ENCODE data around the gene FAM117A.

GRCh38 chr17:49731435-49731831 is 32.5 kb downstream of the FAM117A start:
- TF ChIP-seq, protein P1, sequence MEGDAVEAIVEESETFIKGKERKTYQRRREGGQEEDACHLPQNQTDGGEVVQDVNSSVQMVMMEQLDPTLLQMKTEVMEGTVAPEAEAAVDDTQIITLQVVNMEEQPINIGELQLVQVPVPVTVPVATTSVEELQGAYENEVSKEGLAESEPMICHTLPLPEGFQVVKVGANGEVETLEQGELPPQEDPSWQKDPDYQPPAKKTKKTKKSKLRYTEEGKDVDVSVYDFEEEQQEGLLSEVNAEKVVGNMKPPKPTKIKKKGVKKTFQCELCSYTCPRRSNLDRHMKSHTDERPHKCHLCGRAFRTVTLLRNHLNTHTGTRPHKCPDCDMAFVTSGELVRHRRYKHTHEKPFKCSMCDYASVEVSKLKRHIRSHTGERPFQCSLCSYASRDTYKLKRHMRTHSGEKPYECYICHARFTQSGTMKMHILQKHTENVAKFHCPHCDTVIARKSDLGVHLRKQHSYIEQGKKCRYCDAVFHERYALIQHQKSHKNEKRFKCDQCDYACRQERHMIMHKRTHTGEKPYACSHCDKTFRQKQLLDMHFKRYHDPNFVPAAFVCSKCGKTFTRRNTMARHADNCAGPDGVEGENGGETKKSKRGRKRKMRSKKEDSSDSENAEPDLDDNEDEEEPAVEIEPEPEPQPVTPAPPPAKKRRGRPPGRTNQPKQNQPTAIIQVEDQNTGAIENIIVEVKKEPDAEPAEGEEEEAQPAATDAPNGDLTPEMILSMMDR (IDR thresholded peaks at IDR 0.05) = no peak
- TF ChIP-seq POLR2AphosphoS5 (IDR thresholded peaks at IDR 0.05) (no peak), POLR2A (IDR thresholded peaks at IDR 0.05) (no peak)
